ENCODE results near the gene CNDP2. TPM values are rescaled to one million over a fixed set of nuclear protein-coding genes. Genes with fewer than 3 reads are reported as not detected.

Gene CNDP2
- total RNA-seq, 1 donor from 2014 or later = 52.5 TPM

DNA sequence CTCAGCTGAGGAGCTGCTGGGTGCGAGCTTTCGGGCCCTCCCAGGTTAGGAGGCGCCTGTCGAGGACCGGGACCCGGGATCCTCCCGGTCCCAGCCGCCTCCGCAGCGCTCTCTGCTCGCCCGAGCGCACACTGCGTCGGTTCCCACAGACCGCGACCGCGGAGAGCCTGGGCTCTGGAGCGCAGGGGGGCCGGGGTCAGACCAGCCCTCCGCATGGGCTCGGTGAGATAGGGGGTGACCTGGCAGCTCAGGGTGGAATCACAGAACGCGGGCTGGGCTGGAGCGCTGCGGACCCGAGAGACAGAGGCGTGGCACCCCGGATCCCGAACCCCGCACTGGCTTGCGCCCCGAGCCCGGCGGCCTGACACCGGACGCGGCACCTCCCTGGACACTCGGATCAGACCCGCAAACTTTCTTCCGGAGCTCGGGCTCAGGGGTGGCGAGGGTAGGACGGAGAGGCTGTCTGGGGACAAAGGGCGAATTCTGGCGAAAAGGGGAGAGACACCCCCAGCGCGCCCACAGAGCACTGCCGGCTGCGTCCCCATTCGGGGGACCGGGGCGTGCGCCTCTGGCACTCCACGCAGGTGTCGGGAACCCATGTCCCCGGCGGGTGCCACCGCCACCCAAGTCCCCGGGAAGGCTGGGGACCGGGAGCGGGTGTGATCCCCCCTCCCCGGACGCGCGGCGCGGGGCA is 39.7 kb upstream of the CNDP2 start:
- DNase-seq (ENCODE audit: extremely low spot score in 2 of 2) = no peak
- Histone ChIP-seq H3K36me3 (no peaks in the 10 kb centered on the region), H3K27ac (no peak overlapping the region), H3K4me1 (peaks cover 12% of the 10 kb centered on the region), H3K4me3 (peak overlapping the region; percentile 45 to 48), H3K27me3 (no peaks in the 10 kb centered on the region), H3K9me3 (no peaks in the 10 kb centered on the region)
- TF ChIP-seq, protein P1, sequence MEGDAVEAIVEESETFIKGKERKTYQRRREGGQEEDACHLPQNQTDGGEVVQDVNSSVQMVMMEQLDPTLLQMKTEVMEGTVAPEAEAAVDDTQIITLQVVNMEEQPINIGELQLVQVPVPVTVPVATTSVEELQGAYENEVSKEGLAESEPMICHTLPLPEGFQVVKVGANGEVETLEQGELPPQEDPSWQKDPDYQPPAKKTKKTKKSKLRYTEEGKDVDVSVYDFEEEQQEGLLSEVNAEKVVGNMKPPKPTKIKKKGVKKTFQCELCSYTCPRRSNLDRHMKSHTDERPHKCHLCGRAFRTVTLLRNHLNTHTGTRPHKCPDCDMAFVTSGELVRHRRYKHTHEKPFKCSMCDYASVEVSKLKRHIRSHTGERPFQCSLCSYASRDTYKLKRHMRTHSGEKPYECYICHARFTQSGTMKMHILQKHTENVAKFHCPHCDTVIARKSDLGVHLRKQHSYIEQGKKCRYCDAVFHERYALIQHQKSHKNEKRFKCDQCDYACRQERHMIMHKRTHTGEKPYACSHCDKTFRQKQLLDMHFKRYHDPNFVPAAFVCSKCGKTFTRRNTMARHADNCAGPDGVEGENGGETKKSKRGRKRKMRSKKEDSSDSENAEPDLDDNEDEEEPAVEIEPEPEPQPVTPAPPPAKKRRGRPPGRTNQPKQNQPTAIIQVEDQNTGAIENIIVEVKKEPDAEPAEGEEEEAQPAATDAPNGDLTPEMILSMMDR (IDR thresholded peaks at IDR 0.05) = no peak
- TF ChIP-seq POLR2A (IDR thresholded peaks at IDR 0.05) = no peak
- TF ChIP-seq POLR2AphosphoS5 (IDR thresholded peaks at IDR 0.05; ENCODE audit: insufficient read depth in 1 of 2, low read depth in 1 of 2) = no peak
- intact Hi-C loops (cut with DNase I) = no loop called here

DNA sequence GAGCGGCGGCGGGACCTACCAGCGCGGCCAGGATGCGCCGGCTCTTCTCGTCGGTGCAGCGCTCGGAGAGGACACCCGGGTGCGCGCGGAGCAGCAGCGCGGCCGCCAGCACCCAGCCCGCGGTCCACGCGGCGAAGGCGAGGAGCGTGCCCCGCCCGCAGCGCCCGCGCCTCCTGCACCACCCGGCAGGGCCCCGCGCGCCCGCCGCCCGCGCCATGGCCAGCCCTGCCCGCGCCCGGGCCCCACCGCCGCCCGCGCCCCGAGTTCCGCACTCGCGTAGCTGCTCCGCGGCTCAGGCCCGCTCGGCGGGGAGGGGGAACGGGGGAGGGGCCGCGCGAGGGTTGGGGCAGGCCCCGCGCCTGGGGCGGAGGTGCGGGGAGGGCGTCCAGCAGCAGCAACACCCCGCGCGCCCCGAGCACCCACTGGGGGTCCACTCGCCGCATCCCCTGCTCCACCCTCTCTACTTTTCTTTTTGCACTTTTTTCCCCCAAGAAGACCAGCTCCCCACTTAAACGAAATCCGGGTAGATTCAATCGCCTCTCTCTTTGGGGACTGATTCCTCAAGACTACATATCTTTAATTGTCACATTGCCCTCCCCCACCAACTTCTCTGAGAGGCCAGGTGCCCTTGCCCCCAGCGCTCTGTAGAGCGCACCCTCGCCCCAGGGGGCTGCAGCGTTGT is 39.0 kb upstream of the CNDP2 start, which contains the start of gene DIPK1C:
Gene DIPK1C (minus strand): TSS at position 266 of the 682 bp plus-strand sequence. CDS start 49 bp downstream, at position 217.
- no peak for DNase-seq (ENCODE audit: extremely low spot score in 2 of 2)
- H3K27me3 ChIP-seq = no peaks in the 10 kb centered on the region

DNA sequence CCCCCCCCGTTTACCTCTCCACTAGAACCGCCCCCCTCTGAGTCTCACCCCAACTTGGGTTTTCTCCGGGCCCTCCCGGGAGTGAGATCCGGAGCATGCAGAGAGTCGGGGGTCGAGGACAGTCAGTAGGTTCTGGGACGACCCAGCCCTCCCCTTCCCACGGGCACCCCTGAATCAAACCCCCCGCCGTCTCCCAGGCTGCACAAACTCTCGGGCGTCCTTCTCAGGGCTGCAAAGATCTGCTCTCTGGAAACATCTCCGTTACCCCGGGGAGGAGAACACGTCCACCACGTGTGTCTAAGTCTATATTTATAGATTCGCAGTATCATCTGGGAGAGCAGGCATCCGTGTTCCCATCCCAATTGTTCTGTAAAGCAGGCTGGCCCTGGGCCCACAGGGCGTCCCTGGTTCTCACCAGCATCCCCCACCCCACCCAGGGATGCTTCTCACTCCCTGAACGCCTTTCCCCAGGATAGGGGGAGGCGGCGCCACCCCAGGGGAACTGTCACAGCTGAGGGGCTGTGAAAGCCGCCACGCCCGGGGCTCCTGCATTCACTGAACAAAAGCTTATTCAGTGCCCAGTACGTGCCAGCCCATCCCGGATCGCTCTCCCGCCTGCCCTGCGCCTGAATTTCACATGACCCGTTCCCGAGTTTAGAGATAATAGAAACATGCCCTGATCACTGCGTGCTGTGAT is 38.3 kb upstream of the CNDP2 start:
- Histone ChIP-seq H3K36me3 (no peaks in the 10 kb centered on the region), H3K27ac (no peak overlapping the region), H3K9me3 (no peaks in the 10 kb centered on the region), H3K4me3 (peak overlapping the region; percentile 45 to 48), H3K27me3 (no peaks in the 10 kb centered on the region), H3K4me1 (peaks cover 12% of the 10 kb centered on the region)
- TF ChIP-seq POLR2A (IDR thresholded peaks at IDR 0.05) = no peak
- intact Hi-C loops (cut with DNase I) = no loop called here
- DNase-seq (ENCODE audit: extremely low spot score in 2 of 2) = no peak

More for the DNA sequence above, 39.0 kb upstream of the CNDP2 start, which contains the start of gene DIPK1C:
- Histone ChIP-seq H3K9me3 (no peaks in the 10 kb centered on the region), H3K4me1 (peaks cover 12% of the 10 kb centered on the region), H3K4me3 (peak within 1 kb of the TSS; percentile 45 to 48), H3K36me3 (no peaks in the 10 kb centered on the region), H3K27ac (no peak within 1 kb of the TSS)
- intact Hi-C loops (cut with DNase I) = no loop called here
- TF ChIP-seq POLR2A (IDR thresholded peaks at IDR 0.05) (no peak), POLR2AphosphoS5 (IDR thresholded peaks at IDR 0.05; ENCODE audit: insufficient read depth in 1 of 2, low read depth in 1 of 2) (no peak)
- TF ChIP-seq, protein P1 (IDR thresholded peaks at IDR 0.05) = no peak

DNA sequence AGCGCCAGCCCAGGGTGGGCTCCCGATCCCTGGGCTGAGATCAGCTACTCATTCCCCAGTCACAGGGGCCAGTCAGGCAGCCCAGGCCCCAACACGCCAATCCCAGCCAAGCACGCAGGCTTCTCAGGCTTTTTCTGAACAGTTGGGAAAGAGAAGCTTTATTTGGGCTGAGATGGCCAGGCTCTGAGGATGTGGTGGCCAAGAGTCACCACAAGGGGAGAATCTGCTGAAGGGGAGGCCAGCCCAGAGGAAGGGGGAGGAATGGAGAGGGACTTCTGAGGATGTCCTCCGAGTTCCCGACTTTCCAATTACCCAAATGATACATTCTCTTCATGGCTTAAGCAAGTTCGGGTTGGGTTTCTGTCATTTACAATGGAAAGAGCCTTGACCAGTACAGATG is 36.3 kb upstream of the CNDP2 start:
- Histone ChIP-seq H3K4me1 (peaks cover 12% of the 10 kb centered on the region), H3K4me3 (no peak overlapping the region), H3K27ac (no peak overlapping the region), H3K9me3 (no peaks in the 10 kb centered on the region), H3K27me3 (no peaks in the 10 kb centered on the region), H3K36me3 (no peaks in the 10 kb centered on the region)
- no peak for DNase-seq (ENCODE audit: extremely low spot score in 2 of 2)
- TF ChIP-seq, protein P1 (IDR thresholded peaks at IDR 0.05) = no peak
- TF ChIP-seq POLR2A (IDR thresholded peaks at IDR 0.05) = no peak
- no peak for TF ChIP-seq POLR2AphosphoS5 (IDR thresholded peaks at IDR 0.05; ENCODE audit: insufficient read depth in 1 of 2, low read depth in 1 of 2)
- intact Hi-C loops (cut with DNase I) = loop anchor here (5.0 kb wide), 1 partner anchor 562 kb away; no protein-coding TSS in a partner anchor

DNA sequence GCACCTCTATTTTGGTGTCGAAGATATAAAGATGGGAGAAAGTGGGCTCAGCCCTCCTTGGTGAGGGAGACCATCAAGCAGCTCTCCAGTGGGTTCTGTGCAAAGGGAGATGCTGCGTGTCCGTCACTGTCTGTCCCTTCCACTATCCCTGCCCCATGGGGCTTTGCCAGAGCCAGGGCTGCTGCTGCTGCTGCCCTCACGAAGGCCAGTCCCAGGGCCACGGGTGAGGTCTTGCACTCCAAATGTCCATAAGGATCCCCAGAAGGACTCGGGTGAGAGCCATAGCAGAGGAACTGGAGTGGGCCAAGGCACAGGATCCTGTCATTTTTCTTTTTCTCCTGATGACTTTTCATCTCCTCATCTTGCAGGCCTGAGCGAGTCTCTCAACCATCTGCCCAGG is 35.3 kb upstream of the CNDP2 start:
- no peaks in the 10 kb centered on the region for H3K27me3 ChIP-seq
- intact Hi-C loops (cut with DNase I) = loop anchor here (5.0 kb wide), 1 partner anchor 561 kb away; no protein-coding TSS in a partner anchor
- no peaks in the 10 kb centered on the region for H3K9me3 ChIP-seq
- H3K4me1 ChIP-seq = peaks cover 10% of the 10 kb centered on the region
- H3K4me3 ChIP-seq = no peak overlapping the region
- TF ChIP-seq POLR2AphosphoS5 (IDR thresholded peaks at IDR 0.05; ENCODE audit: insufficient read depth in 1 of 2, low read depth in 1 of 2) (no peak), POLR2A (IDR thresholded peaks at IDR 0.05) (no peak)
- TF ChIP-seq, protein P1 (IDR thresholded peaks at IDR 0.05) = no peak
- DNase-seq (ENCODE audit: extremely low spot score in 2 of 2) = no peak
- no peaks in the 10 kb centered on the region for H3K36me3 ChIP-seq
- no peak overlapping the region for H3K27ac ChIP-seq

All from vagina (tissue), 2 donors.